ENCODE measurements around the gene PEPD.

- TF ChIP-seq POLR2AphosphoS5 (IDR thresholded peaks at IDR 0.05) (peak in 2 of 3 donors; percentile 37 to 73), CTCF (IDR thresholded peaks at IDR 0.05) (peak in 1 of 3 donors; percentile 37), POLR2A (IDR thresholded peaks at IDR 0.05) (no peak)
Measured at GRCh38 chr19:33373453-33374235, 147.9 kb downstream of the PEPD start, which contains the start of gene CEBPG.
